PC-9 (cell line): ENCODE results near the gene ATAD3A.

Experiments
- CTCF ChIP-seq: fragments of 200-600 bp; sonication (generic); conservative IDR thresholded peaks from 2 replicates; pipeline ENCODE4 v1.6.1; 2017; ENCODE audit warnings: mixed run types, antibody characterized with exemption, mild to moderate bottlenecking, moderate library complexity
- EZH2 ChIP-seq: fragments of 200-600 bp; sonication (generic); IDR thresholded peaks from 2 replicates; pipeline ENCODE4 v1.8.0; 2017; ENCODE audit warnings: antibody characterized with exemption, low read depth

- TF ChIP-seq CTCF (no peak), EZH2 (no peak)
Measured at GRCh38 chr1:1543706-1544099, 31.7 kb downstream of the ATAD3A start.
